GM23338 (cell line): Measurements from ENCODE around the gene UBAC2. TPM values are rescaled to one million over a fixed set of nuclear protein-coding genes. Genes with fewer than 3 reads are reported as not detected.

ENCODE experiments used
- ATAC-seq: fragments of 200-7000 bp; cut with Tn5 transposase; 3 replicates; pipeline ENCODE4 v1.9.1; 2020
- DNase-seq: peaks from one replicate; pipeline ENCODE4 v3.0.0-alpha.2; 2015; ENCODE audit warnings: low spot score
- H2AFZ ChIP-seq: fragments of 200-600 bp; sonication (generic); 2 replicates; pipeline ENCODE4 v1.8.0; 2016; ENCODE audit warnings: antibody characterized with exemption, mild to moderate bottlenecking, moderate library complexity
- H3F3A ChIP-seq: fragments of 200-600 bp; sonication (generic); replicated peaks from 2 replicates; pipeline ENCODE4 v1.8.0; 2017; ENCODE audit warnings: antibody characterized with exemption, mixed run types, low read depth
- H3K27ac ChIP-seq: fragments of 200-600 bp; sonication (generic); 2 replicates; pipeline ENCODE4 v1.6.1; 2016; ENCODE audit warnings: low read depth
- H3K27me3 ChIP-seq: fragments of 200-600 bp; sonication (generic); 2 replicates; pipeline ENCODE4 v1.8.0; 2016; ENCODE audit warnings: mild to moderate bottlenecking, mixed run types, moderate library complexity; ENCODE audit not compliant: insufficient read depth
- H3K36me3 ChIP-seq: fragments of 200-600 bp; sonication (generic); 2 replicates; pipeline ENCODE4 v1.8.0; 2016; ENCODE audit warnings: mild to moderate bottlenecking; ENCODE audit not compliant: insufficient read depth
- H3K4me1 ChIP-seq: fragments of 200-600 bp; sonication (generic); 2 replicates; pipeline ENCODE4 v1.8.0; 2016; ENCODE audit warnings: mild to moderate bottlenecking, moderate library complexity; ENCODE audit not compliant: insufficient read depth
- H3K4me2 ChIP-seq: fragments of 200-600 bp; sonication (generic); 2 replicates; pipeline ENCODE4 v1.7.1; 2017; ENCODE audit warnings: mixed run types
- H3K4me3 ChIP-seq: fragments of 200-600 bp; sonication (generic); 2 replicates; pipeline ENCODE4 v1.6.1; 2016; ENCODE audit warnings: mixed run types
- H3K79me2 ChIP-seq: fragments of 200-600 bp; sonication (generic); replicated peaks from 2 replicates; pipeline ENCODE4 v1.8.0; 2017; ENCODE audit warnings: mild to moderate bottlenecking; ENCODE audit not compliant: insufficient read depth
- H3K9me2 ChIP-seq: fragments of 200-600 bp; sonication (generic); 2 replicates; pipeline ENCODE4 v1.8.0; 2017; ENCODE audit not compliant: insufficient read depth
- H4K20me1 ChIP-seq: fragments of 200-600 bp; sonication (generic); replicated peaks from 2 replicates; pipeline ENCODE4 v1.8.0; 2017; ENCODE audit warnings: mild to moderate bottlenecking; ENCODE audit not compliant: insufficient read depth
- H3K27ac Mint-ChIP-seq: 2 replicates; pipeline ENCODE4 v1.8.0; 2020; ENCODE audit warnings: inconsistent platforms, mild to moderate bottlenecking, moderate library complexity, mixed read lengths
- H3K27me3 Mint-ChIP-seq: 3 replicates; pipeline ENCODE4 v1.8.0; 2022; ENCODE audit warnings: low read depth, mild to moderate bottlenecking, moderate library complexity, mixed read lengths, inconsistent platforms; ENCODE audit not compliant: insufficient read depth, poor library complexity
- H3K36me3 Mint-ChIP-seq: 3 replicates; pipeline ENCODE4 v1.8.0; 2021; ENCODE audit warnings: low read depth, mild to moderate bottlenecking, inconsistent platforms, moderate library complexity, mixed read lengths
- H3K4me1 Mint-ChIP-seq: 3 replicates; pipeline ENCODE4 v1.8.0; 2020; ENCODE audit warnings: mild to moderate bottlenecking, inconsistent platforms, mixed read lengths
- H3K4me3 Mint-ChIP-seq: 3 replicates; pipeline ENCODE4 v1.8.0; 2021; ENCODE audit warnings: moderate library complexity, mild to moderate bottlenecking, inconsistent platforms, mixed read lengths
- H3K9me3 Mint-ChIP-seq: 3 replicates; pipeline ENCODE4 v1.8.0; 2020; ENCODE audit warnings: moderate library complexity, mild to moderate bottlenecking, inconsistent platforms, mixed read lengths
- CREB1 ChIP-seq: fragments of 250-450 bp; sonication (Bioruptor Pico); IDR thresholded peaks from 2 replicates; pipeline ENCODE4 v1.5.0; 2020; ENCODE audit warnings: low read depth, mild to moderate bottlenecking, moderate library complexity
- EZH2 ChIP-seq: fragments of 200-600 bp; sonication (generic); IDR thresholded peaks from one replicate; pipeline ENCODE4 v1.8.0; 2017; ENCODE audit warnings: antibody characterized with exemption, mild to moderate bottlenecking, low read depth; ENCODE audit not compliant: unreplicated experiment
- EZH2phosphoT487 ChIP-seq: fragments of 200-600 bp; sonication (generic); IDR thresholded peaks from one replicate; pipeline ENCODE4 v1.8.1; 2018; ENCODE audit warnings: antibody characterized with exemption; ENCODE audit not compliant: unreplicated experiment
- JUNB ChIP-seq: IDR thresholded peaks from one replicate; pipeline ENCODE4 v1.6.1; 2016; ENCODE audit warnings: antibody characterized with exemption; ENCODE audit not compliant: unreplicated experiment
- NANOG ChIP-seq: IDR thresholded peaks from 2 replicates; pipeline ENCODE4 v1.6.1; 2016; ENCODE audit warnings: antibody characterized with exemption, borderline replicate concordance
- POLR2AphosphoS5 ChIP-seq: IDR thresholded peaks from 2 replicates; pipeline ENCODE4 v1.6.1; 2016; ENCODE audit warnings: antibody characterized with exemption, low read depth
- STAT1 ChIP-seq: IDR thresholded peaks from one replicate; pipeline ENCODE4 v1.6.1; 2016; ENCODE audit warnings: antibody characterized with exemption; ENCODE audit not compliant: unreplicated experiment
- ZNF114 ChIP-seq: fragments of 250-450 bp; sonication (Bioruptor Pico); IDR thresholded peaks from 2 replicates; pipeline ENCODE4 v1.5.0; 2020; ENCODE audit warnings: mild to moderate bottlenecking, moderate library complexity
- ZNF331 ChIP-seq: fragments of 250-450 bp; sonication (Bioruptor Pico); IDR thresholded peaks from 2 replicates; pipeline ENCODE4 v1.5.0; 2020; ENCODE audit warnings: low read depth, mild to moderate bottlenecking, moderate library complexity
- polyA plus RNA-seq: library from polyadenylated mRNA; unstranded; fragments of >200 nt; fragmentation: Nextera tagmentation; extraction: Ambion mirVana; gene quantifications from 2 replicates; pipeline ENCODE4 v1.2.1, GENCODE V29; 2016
- total RNA-seq: library from RNA; depleted of rRNA; stranded (reverse); fragments of >200 nt; shearing (Covaris generic); gene quantifications from 2 replicates; pipeline ENCODE4 v1.2.3, GENCODE V29; 2014
- TF ChIP-seq, protein P1 (sequence below), 2 experiments: fragments of 200-600 bp in 1 of 2; sonication (generic) in 1 of 2; conservative IDR thresholded peaks; 2 replicates each; pipeline versions ENCODE4 v1.5.1 to v1.6.1; 2016 to 2017; ENCODE audit warnings: antibody characterized with exemption in 2 of 2, low read depth in 2 of 2, mild to moderate bottlenecking in 2 of 2, moderate library complexity in 1 of 2
- TF ChIP-seq, protein P2 (sequence below): IDR thresholded peaks from 2 replicates; pipeline ENCODE4 v1.6.1; 2016; ENCODE audit warnings: antibody characterized with exemption
- TF ChIP-seq, protein P3 (sequence below): IDR thresholded peaks from one replicate; pipeline ENCODE4 v1.6.1; 2018; ENCODE audit warnings: antibody characterized with exemption; ENCODE audit not compliant: unreplicated experiment

The UBAC2 gene
- total and polyA plus RNA-seq, 2 experiments from 2014 or later = 37.9 to 76.9 TPM

DNA sequence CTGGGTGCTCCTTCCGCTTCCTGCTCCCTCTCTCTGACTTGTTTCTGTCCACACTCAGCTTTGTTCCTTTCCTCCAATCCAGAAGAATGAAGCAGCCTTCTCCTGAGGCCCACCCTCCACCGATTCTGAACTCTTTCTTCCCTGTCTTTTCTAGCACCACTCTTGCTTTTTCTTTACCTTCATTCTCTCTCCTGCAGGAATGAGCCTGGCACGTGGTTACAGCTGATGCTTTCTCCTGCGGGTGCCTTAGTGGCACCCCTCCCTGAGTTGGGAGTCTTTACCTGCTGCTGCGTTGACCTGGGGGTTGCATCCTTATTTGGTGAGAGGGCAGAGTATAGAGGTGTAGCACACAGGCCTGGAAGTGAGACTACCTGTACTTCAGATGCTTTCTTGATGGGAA is 6.2 kb downstream of the UBAC2 start (continued):
- TF ChIP-seq, protein P1, sequence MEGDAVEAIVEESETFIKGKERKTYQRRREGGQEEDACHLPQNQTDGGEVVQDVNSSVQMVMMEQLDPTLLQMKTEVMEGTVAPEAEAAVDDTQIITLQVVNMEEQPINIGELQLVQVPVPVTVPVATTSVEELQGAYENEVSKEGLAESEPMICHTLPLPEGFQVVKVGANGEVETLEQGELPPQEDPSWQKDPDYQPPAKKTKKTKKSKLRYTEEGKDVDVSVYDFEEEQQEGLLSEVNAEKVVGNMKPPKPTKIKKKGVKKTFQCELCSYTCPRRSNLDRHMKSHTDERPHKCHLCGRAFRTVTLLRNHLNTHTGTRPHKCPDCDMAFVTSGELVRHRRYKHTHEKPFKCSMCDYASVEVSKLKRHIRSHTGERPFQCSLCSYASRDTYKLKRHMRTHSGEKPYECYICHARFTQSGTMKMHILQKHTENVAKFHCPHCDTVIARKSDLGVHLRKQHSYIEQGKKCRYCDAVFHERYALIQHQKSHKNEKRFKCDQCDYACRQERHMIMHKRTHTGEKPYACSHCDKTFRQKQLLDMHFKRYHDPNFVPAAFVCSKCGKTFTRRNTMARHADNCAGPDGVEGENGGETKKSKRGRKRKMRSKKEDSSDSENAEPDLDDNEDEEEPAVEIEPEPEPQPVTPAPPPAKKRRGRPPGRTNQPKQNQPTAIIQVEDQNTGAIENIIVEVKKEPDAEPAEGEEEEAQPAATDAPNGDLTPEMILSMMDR (conservative IDR thresholded peaks at IDR 0.05; ENCODE audit: low read depth in 2 of 2) = no peak
- TF ChIP-seq STAT1 (no peak), ZNF331 (no peak), ZNF114 (no peak), EZH2phosphoT487 (no peak), JUNB (no peak), CREB1 (CRISPR knock-in tag) (no peak)
- TF ChIP-seq, protein P2, sequence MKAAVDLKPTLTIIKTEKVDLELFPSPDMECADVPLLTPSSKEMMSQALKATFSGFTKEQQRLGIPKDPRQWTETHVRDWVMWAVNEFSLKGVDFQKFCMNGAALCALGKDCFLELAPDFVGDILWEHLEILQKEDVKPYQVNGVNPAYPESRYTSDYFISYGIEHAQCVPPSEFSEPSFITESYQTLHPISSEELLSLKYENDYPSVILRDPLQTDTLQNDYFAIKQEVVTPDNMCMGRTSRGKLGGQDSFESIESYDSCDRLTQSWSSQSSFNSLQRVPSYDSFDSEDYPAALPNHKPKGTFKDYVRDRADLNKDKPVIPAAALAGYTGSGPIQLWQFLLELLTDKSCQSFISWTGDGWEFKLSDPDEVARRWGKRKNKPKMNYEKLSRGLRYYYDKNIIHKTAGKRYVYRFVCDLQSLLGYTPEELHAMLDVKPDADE = no peak

DNA sequence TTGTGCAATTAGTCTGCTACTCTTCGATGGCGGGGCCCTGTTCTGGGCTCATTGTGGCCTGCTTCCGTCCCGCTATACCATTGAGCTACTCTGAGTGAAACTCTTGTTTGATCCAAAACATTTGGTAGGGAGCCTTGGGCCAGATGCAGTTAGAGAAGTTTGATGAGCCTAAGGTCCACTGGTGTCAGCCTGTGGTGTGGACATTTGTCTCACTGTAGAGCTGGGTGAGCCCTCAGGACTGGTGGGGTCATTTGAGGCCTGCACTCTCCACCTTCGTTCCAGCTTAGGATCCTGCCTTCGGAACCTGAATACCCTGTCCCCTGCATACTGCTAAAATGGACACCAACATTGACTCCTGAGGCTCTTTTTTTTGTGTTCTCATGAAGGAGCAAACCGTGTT is 6.9 kb downstream of the UBAC2 start:
- Histone ChIP-seq H3K27me3 (no peaks in the 10 kb centered on the region), H2AFZ (no peak overlapping the region), H4K20me1 (peaks cover 55% of the 10 kb centered on the region), H3K4me1 (peaks cover 10% of the 10 kb centered on the region), H3K9me2 (no peaks in the 10 kb centered on the region), H3F3A (no peaks in the 10 kb centered on the region), H3K79me2 (peaks cover 100% of the 10 kb centered on the region), H3K27ac (0 out of 2 replicates have a peak overlapping the region, but pooled peaks have one; percentile 7), H3K36me3 (peaks cover 3% of the 10 kb centered on the region; the same call in 1 of the 2 replicates), H3K4me2 (no peak overlapping the region), H3K4me3 (no peak overlapping the region)
- DNase-seq (no peak), ATAC-seq (no peak)
- H3K27me3 Mint-ChIP-seq = peaks cover 8% of the 10 kb centered on the region
- H3K4me3 Mint-ChIP-seq = no peak overlapping the region
- peaks cover 36% of the 10 kb centered on the region for H3K4me1 Mint-ChIP-seq
- H3K9me3 Mint-ChIP-seq = no peaks in the 10 kb centered on the region
- peaks cover 22% of the 10 kb centered on the region for H3K36me3 Mint-ChIP-seq
- H3K27ac Mint-ChIP-seq = no peak overlapping the region
- TF ChIP-seq, protein P1 (conservative IDR thresholded peaks at IDR 0.05; ENCODE audit: low read depth in 2 of 2) = no peak
- no peak for TF ChIP-seq ZNF114
- TF ChIP-seq EZH2phosphoT487 = no peak
- no peak for TF ChIP-seq POLR2AphosphoS5
- no peak for TF ChIP-seq NANOG
- TF ChIP-seq, protein P3, sequence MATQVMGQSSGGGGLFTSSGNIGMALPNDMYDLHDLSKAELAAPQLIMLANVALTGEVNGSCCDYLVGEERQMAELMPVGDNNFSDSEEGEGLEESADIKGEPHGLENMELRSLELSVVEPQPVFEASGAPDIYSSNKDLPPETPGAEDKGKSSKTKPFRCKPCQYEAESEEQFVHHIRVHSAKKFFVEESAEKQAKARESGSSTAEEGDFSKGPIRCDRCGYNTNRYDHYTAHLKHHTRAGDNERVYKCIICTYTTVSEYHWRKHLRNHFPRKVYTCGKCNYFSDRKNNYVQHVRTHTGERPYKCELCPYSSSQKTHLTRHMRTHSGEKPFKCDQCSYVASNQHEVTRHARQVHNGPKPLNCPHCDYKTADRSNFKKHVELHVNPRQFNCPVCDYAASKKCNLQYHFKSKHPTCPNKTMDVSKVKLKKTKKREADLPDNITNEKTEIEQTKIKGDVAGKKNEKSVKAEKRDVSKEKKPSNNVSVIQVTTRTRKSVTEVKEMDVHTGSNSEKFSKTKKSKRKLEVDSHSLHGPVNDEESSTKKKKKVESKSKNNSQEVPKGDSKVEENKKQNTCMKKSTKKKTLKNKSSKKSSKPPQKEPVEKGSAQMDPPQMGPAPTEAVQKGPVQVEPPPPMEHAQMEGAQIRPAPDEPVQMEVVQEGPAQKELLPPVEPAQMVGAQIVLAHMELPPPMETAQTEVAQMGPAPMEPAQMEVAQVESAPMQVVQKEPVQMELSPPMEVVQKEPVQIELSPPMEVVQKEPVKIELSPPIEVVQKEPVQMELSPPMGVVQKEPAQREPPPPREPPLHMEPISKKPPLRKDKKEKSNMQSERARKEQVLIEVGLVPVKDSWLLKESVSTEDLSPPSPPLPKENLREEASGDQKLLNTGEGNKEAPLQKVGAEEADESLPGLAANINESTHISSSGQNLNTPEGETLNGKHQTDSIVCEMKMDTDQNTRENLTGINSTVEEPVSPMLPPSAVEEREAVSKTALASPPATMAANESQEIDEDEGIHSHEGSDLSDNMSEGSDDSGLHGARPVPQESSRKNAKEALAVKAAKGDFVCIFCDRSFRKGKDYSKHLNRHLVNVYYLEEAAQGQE = no peak
- no peak for TF ChIP-seq JUNB
- TF ChIP-seq EZH2 = no peak
- TF ChIP-seq, protein P2 = no peak
- no peak for TF ChIP-seq CREB1 (CRISPR knock-in tag)
- no peak for TF ChIP-seq ZNF331
- no peak for TF ChIP-seq STAT1
